Glutamatergic neuron (in vitro differentiated cells): ENCODE data around the gene FAM222A. TPM values are rescaled to one million over a fixed set of nuclear protein-coding genes. Genes with fewer than 3 reads are reported as not detected.

ENCODE experiments used
- DNase-seq: peaks from one replicate; pipeline ENCODE4 v3.0.0; 2022
- H3K27ac Mint-ChIP-seq: one replicate; pipeline ENCODE4 v1.8.0; 2020; ENCODE audit warnings: mild to moderate bottlenecking, mixed read lengths, inconsistent platforms; ENCODE audit not compliant: unreplicated experiment
- H3K27me3 Mint-ChIP-seq: one replicate; pipeline ENCODE4 v1.8.0; 2020; ENCODE audit warnings: mild to moderate bottlenecking, moderate library complexity, mixed read lengths, inconsistent platforms; ENCODE audit not compliant: unreplicated experiment
- H3K36me3 Mint-ChIP-seq: one replicate; pipeline ENCODE4 v1.8.0; 2020; ENCODE audit warnings: mild to moderate bottlenecking, mixed read lengths, inconsistent platforms; ENCODE audit not compliant: unreplicated experiment
- H3K4me1 Mint-ChIP-seq: one replicate; pipeline ENCODE4 v1.8.0; 2020; ENCODE audit warnings: mild to moderate bottlenecking, low read depth, mixed read lengths, inconsistent platforms; ENCODE audit not compliant: unreplicated experiment
- H3K4me3 Mint-ChIP-seq: one replicate; pipeline ENCODE4 v1.8.0; 2020; ENCODE audit warnings: mild to moderate bottlenecking, mixed read lengths, inconsistent platforms; ENCODE audit not compliant: unreplicated experiment
- H3K9me3 Mint-ChIP-seq: one replicate; pipeline ENCODE4 v1.8.0; 2020; ENCODE audit warnings: mild to moderate bottlenecking, moderate library complexity, mixed read lengths, inconsistent platforms; ENCODE audit not compliant: unreplicated experiment
- total RNA-seq: library from RNA; stranded (reverse); fragmentation: NEBNext Ultra II Directional; extraction: Animal tissue kit (Norgen Biotek cat#: 25700); gene quantifications from one replicate; pipeline ENCODE4 v1.2.1, GENCODE V29; 2021; ENCODE audit not compliant: unreplicated experiment
- TF ChIP-seq, protein P1 (sequence below): fragments of 200-600 bp; sonication (generic); IDR thresholded peaks from one replicate; pipeline ENCODE4 v1.5.0; 2021; ENCODE audit not compliant: partially characterized antibody, unreplicated experiment

FAM222A gene
- total RNA-seq, 1 donor from 2014 or later, result 18.1 TPM

DNA sequence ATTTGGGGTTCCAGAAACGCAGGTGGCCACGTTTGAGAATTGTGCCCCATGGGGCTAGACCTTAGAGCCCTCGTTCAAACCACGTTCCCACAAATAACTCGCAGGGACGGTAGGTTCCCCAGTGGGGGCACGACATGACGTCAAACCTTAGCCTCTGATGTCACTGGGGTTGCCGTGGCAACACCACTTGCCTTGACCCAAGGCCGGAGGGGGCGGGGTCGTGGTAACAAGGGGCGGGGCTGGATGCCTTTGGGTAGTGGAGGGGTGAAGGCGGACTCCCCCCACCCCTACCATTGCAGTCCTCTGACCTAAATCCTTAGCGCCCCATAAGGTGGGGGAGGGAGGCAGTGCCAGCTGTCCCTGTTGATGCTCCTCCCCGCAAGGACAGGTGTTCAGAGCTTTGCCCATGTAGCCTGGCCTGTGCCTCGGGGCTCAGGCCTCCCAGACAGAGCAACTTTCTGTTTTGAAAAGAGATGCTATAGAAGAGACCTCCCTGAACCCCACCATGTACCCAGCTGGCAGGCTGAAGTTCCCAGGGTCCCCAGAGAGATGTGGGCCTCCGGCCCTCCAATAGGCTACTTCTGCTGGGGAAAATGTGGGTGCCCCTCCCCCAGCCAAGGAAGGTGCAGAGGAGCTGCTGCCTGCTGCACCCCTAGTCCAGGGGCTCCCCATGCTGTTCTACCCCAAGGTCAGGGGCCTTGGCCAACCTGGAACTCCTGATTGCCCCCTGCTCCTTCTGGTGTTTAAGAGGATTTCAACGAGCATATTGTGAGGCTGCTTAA, 1.9 kb downstream of the FAM222A start:
- Mint-ChIP-seq H3K36me3 (no peaks in the 10 kb centered on the region), H3K4me1 (peaks cover 31% of the 10 kb centered on the region), H3K27ac (peak overlapping the region; percentile 59), H3K27me3 (peaks cover 9% of the 10 kb centered on the region), H3K4me3 (peak overlapping the region; percentile 81), H3K9me3 (peaks cover 2% of the 10 kb centered on the region)
- TF ChIP-seq, protein P1, sequence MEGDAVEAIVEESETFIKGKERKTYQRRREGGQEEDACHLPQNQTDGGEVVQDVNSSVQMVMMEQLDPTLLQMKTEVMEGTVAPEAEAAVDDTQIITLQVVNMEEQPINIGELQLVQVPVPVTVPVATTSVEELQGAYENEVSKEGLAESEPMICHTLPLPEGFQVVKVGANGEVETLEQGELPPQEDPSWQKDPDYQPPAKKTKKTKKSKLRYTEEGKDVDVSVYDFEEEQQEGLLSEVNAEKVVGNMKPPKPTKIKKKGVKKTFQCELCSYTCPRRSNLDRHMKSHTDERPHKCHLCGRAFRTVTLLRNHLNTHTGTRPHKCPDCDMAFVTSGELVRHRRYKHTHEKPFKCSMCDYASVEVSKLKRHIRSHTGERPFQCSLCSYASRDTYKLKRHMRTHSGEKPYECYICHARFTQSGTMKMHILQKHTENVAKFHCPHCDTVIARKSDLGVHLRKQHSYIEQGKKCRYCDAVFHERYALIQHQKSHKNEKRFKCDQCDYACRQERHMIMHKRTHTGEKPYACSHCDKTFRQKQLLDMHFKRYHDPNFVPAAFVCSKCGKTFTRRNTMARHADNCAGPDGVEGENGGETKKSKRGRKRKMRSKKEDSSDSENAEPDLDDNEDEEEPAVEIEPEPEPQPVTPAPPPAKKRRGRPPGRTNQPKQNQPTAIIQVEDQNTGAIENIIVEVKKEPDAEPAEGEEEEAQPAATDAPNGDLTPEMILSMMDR, result no peak
- peak; percentile 70 for DNase-seq

- Mint-ChIP-seq H3K36me3 (no peaks in the 10 kb centered on the region), H3K9me3 (peaks cover 2% of the 10 kb centered on the region), H3K27ac (peak overlapping the region; percentile 59), H3K4me3 (peak overlapping the region; percentile 81), H3K27me3 (peaks cover 7% of the 10 kb centered on the region), H3K4me1 (peaks cover 33% of the 10 kb centered on the region)
- no peak for DNase-seq
- TF ChIP-seq, protein P1, result no peak
Observed at GRCh38 chr12:109716092-109716479, 2.5 kb downstream of the FAM222A start.

DNA sequence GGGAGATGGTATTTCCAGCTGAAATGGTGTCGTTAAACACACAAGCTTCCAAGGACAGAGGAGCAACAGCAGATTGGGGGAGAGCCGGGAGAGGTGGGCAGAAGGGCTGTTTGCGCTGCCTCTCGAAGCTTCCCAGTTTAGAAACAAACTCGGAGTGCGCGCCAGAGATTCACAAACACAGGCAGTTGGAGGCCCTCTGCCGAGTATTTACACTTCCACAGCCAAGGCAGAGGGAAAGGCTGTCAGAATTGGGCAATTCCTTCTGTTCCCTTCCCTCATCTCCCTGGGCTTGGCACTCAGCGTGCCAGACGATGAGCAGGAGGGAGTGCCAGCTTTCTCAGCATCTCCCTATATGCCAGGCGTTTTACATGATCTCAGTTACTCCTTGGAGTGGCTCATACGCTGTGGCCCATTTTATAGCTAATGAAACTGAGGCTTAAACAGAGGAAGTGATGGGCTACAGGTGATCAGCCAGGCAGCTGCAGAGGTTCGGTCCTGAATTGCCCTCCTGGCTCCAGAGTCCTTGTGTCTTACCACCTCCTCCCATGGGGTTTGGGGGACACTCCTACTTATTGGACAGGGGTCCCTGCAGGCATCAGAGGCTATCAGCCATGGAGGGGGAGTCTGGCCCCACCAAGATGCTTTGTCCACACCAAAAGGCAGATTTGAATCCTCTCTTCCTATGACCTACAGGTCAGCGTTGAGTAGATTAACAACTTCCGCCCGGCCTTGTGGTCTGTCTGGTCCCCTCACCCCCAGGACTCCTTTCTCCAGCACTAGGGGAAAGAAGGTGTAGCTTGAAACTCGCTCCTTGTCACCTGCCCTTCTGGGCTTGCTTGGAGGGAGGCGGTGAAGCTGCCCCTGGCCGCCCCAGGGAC, 3.1 kb downstream of the FAM222A start:
- H3K27me3 Mint-ChIP-seq, result peaks cover 7% of the 10 kb centered on the region
- peak overlapping the region; percentile 81 for H3K4me3 Mint-ChIP-seq
- peak overlapping the region; percentile 59 for H3K27ac Mint-ChIP-seq
- DNase-seq, result no peak
- H3K4me1 Mint-ChIP-seq, result peaks cover 33% of the 10 kb centered on the region
- peaks cover 2% of the 10 kb centered on the region for H3K9me3 Mint-ChIP-seq
- TF ChIP-seq, protein P1, result no peak
- no peaks in the 10 kb centered on the region for H3K36me3 Mint-ChIP-seq

GRCh38 chr12:109717390-109718357, 4.0 kb downstream of the FAM222A start:
- TF ChIP-seq, protein P1, result no peak
- H3K9me3 Mint-ChIP-seq, result peaks cover 2% of the 10 kb centered on the region
- no peaks in the 10 kb centered on the region for H3K36me3 Mint-ChIP-seq
- DNase-seq, result no peak
- H3K4me3 Mint-ChIP-seq, result peak overlapping the region; percentile 81
- peaks cover 11% of the 10 kb centered on the region for H3K27me3 Mint-ChIP-seq
- no peak overlapping the region for H3K27ac Mint-ChIP-seq
- H3K4me1 Mint-ChIP-seq, result peaks cover 35% of the 10 kb centered on the region
